ENCODE data around the gene CORIN.
"Not testable (repeated sequence)": the region's sequence is repeated elsewhere in the genome, so short reads cannot be mapped to it uniquely, and the experiment has no call there.

CORIN gene

GRCh38 chr4:47572981-47573380 is 264.9 kb downstream of the CORIN start:
- FAIRE-seq: no peak
- no peak for DNase-seq (ENCODE audit: low spot score)

GRCh38 chr4:47570816-47571215 is 267.1 kb downstream of the CORIN start:
- FAIRE-seq (no peak), DNase-seq (ENCODE audit: low spot score) (no peak)

GRCh38 chr4:47567511-47567910 is 270.4 kb downstream of the CORIN start:
- no peak for DNase-seq (ENCODE audit: low spot score)
- FAIRE-seq: no peak

GRCh38 chr4:47566969-47567368 is 270.9 kb downstream of the CORIN start:
- no peak for DNase-seq (ENCODE audit: low spot score)
- no peak for FAIRE-seq

GRCh38 chr4:47566566-47566965 is 271.3 kb downstream of the CORIN start:
- FAIRE-seq: no peak
- no peak for DNase-seq (ENCODE audit: low spot score)

GRCh38 chr4:47562297-47562696 is 275.6 kb downstream of the CORIN start:
- FAIRE-seq: no peak
- no peak for DNase-seq (ENCODE audit: low spot score)

- FAIRE-seq: no peak
- DNase-seq (ENCODE audit: low spot score): no peak
Observed at GRCh38 chr4:47561331-47561730, 276.5 kb downstream of the CORIN start.

- FAIRE-seq (no peak), DNase-seq (ENCODE audit: low spot score) (no peak)
Observed at GRCh38 chr4:47560682-47561081, 277.2 kb downstream of the CORIN start.

- FAIRE-seq: peak; percentile 54
Observed at GRCh38 chr4:47557255-47557654, 280.6 kb downstream of the CORIN start.

GRCh38 chr4:47555920-47556319 is 281.9 kb downstream of the CORIN start:
- FAIRE-seq; DNase-seq (ENCODE audit: low spot score): not testable (repeated sequence)

More at GRCh38 chr4:47557255-47557654, 280.6 kb downstream of the CORIN start:
- DNase-seq (ENCODE audit: low spot score): no peak

- DNase-seq (ENCODE audit: low spot score) (no peak), FAIRE-seq (no peak)
Observed at GRCh38 chr4:47553329-47554125, 284.3 kb downstream of the CORIN start.

GRCh38 chr4:47551682-47552081 is 286.2 kb downstream of the CORIN start:
- FAIRE-seq (peak; percentile 81), DNase-seq (ENCODE audit: low spot score) (peak; percentile 60)

GRCh38 chr4:47550899-47551548 is 286.8 kb downstream of the CORIN start:
- FAIRE-seq (no peak), DNase-seq (ENCODE audit: low spot score) (no peak)

GRCh38 chr4:47550357-47550756 is 287.5 kb downstream of the CORIN start:
- FAIRE-seq; DNase-seq (ENCODE audit: low spot score): not testable (repeated sequence)
